ENCODE results near the gene ARPP21.

DNA sequence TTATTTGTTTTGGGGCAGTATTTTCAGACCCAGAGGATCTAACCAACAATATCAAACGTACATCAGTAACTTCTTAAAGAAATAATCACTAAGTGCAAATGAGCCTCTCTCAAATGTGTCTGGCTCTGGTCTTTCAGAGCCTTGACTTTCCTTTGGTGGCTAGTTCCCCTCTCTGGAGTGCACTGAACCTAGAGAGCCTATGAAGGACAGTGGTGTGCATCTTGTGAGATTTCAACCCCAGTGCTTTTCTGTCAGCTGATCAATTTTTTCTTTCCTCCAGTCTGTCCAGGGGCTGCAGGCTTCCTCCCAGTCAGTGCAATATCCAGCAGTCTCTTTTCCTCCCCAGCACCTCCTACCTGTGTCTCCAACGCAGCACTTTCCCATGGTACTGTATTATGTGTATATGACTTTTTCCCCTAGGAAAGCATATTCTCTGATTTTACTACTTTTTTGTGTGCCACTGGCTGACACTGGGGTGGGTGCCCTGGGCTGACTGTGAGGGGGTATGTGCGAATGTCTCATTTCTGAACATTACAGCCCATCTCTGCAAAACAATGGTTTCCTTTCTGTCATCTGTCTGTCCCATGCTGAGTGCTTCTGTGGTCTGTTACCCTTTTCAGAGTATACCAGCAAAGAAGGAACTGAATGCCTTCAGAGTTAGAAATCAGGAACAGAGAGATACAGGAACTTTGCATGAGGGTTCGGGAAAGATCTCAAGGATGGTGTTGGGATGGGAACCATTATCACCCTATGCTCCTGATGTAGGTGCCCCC, 98.8 kb downstream of the ARPP21 start:
- TF ChIP-seq MYC (IDR thresholded peaks at IDR 0.05; ENCODE audit: low read depth, low read length) (no peak), POLR2AphosphoS5 (IDR thresholded peaks at IDR 0.05; ENCODE audit: insufficient read depth, low read depth, low read length) (no peak), POLR2A (IDR thresholded peaks at IDR 0.05; ENCODE audit: low read depth, low read length) (no peak), FOS (IDR thresholded peaks at IDR 0.05; ENCODE audit: borderline replicate concordance, insufficient read depth, low read length) (no peak), GATA2 (IDR thresholded peaks at IDR 0.05; ENCODE audit: insufficient read depth, insufficient read length, low read depth, low read length) (no peak)
- TF ChIP-seq, protein P1, sequence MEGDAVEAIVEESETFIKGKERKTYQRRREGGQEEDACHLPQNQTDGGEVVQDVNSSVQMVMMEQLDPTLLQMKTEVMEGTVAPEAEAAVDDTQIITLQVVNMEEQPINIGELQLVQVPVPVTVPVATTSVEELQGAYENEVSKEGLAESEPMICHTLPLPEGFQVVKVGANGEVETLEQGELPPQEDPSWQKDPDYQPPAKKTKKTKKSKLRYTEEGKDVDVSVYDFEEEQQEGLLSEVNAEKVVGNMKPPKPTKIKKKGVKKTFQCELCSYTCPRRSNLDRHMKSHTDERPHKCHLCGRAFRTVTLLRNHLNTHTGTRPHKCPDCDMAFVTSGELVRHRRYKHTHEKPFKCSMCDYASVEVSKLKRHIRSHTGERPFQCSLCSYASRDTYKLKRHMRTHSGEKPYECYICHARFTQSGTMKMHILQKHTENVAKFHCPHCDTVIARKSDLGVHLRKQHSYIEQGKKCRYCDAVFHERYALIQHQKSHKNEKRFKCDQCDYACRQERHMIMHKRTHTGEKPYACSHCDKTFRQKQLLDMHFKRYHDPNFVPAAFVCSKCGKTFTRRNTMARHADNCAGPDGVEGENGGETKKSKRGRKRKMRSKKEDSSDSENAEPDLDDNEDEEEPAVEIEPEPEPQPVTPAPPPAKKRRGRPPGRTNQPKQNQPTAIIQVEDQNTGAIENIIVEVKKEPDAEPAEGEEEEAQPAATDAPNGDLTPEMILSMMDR (IDR thresholded peaks at IDR 0.05; ENCODE audit: extremely low read depth in 1 of 2, insufficient read depth in 1 of 2, low read depth in 1 of 2, low read length in 2 of 2) = no peak
- TF ChIP-seq, protein P2, sequence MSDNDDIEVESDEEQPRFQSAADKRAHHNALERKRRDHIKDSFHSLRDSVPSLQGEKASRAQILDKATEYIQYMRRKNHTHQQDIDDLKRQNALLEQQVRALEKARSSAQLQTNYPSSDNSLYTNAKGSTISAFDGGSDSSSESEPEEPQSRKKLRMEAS (IDR thresholded peaks at IDR 0.05; ENCODE audit: insufficient read depth, insufficient read length) = no peak

All from endothelial cell of umbilical vein (primary cell).